Activated CD8-positive, alpha-beta T cell treated with anti-CD3 and anti-CD28 coated beads, Interleukin-2, amount 10 ng/mL, durations not matched to agents 7 days and 5 days (primary cell): ENCODE measurements around the gene SCAF1. TPM values are rescaled to one million over a fixed set of nuclear protein-coding genes. Genes with fewer than 3 reads are reported as not detected.
"Not testable (repeated sequence)": the region's sequence is repeated elsewhere in the genome, so short reads cannot be mapped to it uniquely, and the experiment has no call there.

Experiments
- ATAC-seq: fragments of 150-1000 bp; cut with Tn5 transposase; one replicate; pipeline ENCODE4 v1.10.0; 2021; ENCODE audit warnings: moderate library complexity
- CTCF ChIA-PET: fragments of 350-600 bp; sonication (Branson Sonifier 250); formaldehyde crosslinking; loops from one replicate; lab custom pipeline; 2021; ENCODE audit warnings: antibody characterized with exemption; lab: Charles Lee
- POLR2A ChIA-PET: fragments of 350-600 bp; sonication (Branson Sonifier 250); formaldehyde crosslinking; loops from one replicate; lab custom pipeline; 2021; ENCODE audit warnings: antibody characterized with exemption; lab: Charles Lee
- DNase-seq: peaks from one replicate; pipeline ENCODE4 v3.0.0-alpha.2; 2020
- H3K27ac Mint-ChIP-seq: one replicate; pipeline ENCODE4 v1.8.0; 2021; ENCODE audit warnings: mild to moderate bottlenecking, mixed read lengths
- H3K27me3 Mint-ChIP-seq: one replicate; pipeline ENCODE4 v1.8.0; 2021; ENCODE audit warnings: low read depth, mixed read lengths
- H3K36me3 Mint-ChIP-seq: one replicate; pipeline ENCODE4 v1.8.0; 2021; ENCODE audit warnings: low read depth, mixed read lengths
- H3K4me1 Mint-ChIP-seq: one replicate; pipeline ENCODE4 v1.8.0; 2021; ENCODE audit warnings: low read depth, mixed read lengths
- H3K4me3 Mint-ChIP-seq: one replicate; pipeline ENCODE4 v1.8.0; 2021; ENCODE audit warnings: mild to moderate bottlenecking, mixed read lengths
- H3K9me3 Mint-ChIP-seq: one replicate; pipeline ENCODE4 v1.8.0; 2022; ENCODE audit warnings: mixed read lengths; ENCODE audit not compliant: insufficient read depth
- total RNA-seq, 2 experiments: library from RNA; stranded (reverse); gene quantifications; one replicate each; pipeline ENCODE4 v1.2.3, GENCODE V29; 2021

SCAF1 gene
- total RNA-seq, 2 experiments from 2014 or later: 61.0 to 64.1 TPM

DNA sequence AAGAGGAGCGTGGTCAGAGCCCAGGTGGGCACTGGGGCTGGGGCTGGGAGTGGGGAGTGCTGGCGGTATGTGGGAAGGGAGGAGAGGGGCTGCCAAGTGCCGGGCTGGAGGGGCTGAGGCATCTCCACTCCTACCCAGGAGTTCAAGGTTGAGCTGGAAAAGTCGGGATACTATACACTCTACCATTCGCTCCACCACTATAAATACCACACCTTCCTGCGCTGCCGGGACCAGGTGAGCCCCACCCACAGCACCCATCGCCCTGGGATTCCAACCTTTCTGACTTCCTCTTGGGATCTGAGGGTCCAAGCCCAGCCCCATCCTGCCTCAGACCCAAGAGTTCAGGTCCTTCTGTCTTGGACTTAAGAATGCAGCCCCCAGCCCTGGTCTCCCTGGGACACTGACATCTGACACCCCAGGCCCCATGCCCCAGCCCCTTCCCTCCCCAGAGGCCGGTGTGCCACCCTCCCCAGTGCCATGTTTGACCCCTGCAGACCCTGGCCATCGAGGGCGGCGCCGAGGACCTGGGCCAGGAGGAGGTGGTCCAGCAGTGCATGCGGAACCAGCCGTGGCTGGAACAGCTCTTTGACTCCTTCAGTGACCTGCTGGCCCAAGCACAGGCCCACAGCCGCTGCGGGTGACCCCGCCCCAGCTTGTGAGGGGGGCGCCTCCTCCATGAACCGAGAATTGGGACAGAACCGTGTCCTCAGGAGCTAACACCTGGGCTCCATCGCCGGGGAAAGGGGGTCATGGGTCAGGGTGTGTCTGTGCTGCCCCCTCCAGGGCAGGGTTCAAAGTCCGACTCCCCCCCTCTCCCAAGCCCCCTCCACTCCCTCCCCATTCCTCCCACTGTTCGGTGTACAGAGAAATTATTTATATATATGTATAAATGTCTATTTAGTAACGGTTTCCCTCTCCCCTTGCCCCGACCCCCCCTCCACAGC lies 16.8 kb upstream of the SCAF1 start:
- ATAC-seq (no peak), DNase-seq (no peak)
- Mint-ChIP-seq H3K36me3 (peaks cover 38% of the 10 kb centered on the region), H3K9me3 (no peaks in the 10 kb centered on the region), H3K4me1 (no peaks in the 10 kb centered on the region), H3K27me3 (no peaks in the 10 kb centered on the region), H3K4me3 (no peak overlapping the region), H3K27ac (no peak overlapping the region)
- ChIA-PET POLR2A (interaction anchor here (0.6 to 0.9 kb wide), 2 partner anchors 9 to 15 kb away, joined by 3 read pairs; partner anchors contain the start of gene RRAS), CTCF (interaction anchor here (0.6 kb wide), 1 partner anchor 276 kb away, joined by 3 read pairs; no protein-coding TSS in a partner anchor)

DNA sequence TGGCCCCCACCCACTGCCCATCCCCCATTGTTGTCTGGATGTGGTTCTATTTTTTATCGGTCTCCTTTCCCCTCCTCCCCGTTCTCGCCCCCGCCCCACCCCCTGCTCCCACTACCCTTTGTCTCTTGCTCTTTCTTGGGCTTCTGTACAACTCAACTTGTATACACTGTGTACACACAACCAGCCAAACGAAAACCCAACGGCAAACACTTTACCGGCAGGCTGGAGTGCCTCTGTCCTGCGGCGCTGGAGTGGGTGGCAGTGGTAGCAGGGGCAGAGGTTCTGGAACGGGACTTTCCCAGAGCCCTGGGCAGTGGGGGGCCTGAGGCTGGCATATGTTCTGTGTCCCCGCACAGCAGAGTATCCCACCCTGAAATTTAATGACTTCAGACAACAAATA lies 15.8 kb upstream of the SCAF1 start:
- Mint-ChIP-seq H3K36me3 (peaks cover 37% of the 10 kb centered on the region), H3K27ac (no peak overlapping the region), H3K4me3 (no peak overlapping the region), H3K4me1 (no peaks in the 10 kb centered on the region), H3K27me3 (no peaks in the 10 kb centered on the region), H3K9me3 (no peaks in the 10 kb centered on the region)
- ATAC-seq (no peak), DNase-seq (no peak)
- POLR2A ChIA-PET: no interaction called here
- CTCF ChIA-PET: no interaction called here

DNA sequence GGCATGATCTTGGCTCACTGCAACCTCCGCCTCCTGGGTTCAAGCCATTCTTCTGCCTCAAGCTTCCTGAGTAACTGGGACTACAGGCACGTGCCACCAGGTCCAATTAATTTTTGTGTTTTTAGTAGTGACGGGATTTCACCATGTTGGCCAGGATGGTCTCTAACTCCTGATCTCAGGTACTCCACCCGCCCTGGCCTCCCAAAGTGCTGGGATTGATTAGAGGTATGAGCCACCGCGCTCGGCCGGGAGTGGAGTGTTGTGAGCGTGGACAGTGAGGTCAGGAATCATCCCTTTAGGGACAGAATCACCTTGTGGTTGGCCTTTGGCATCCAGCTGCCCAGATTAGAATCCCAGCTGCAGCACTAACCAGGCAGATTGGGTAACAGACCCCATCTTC lies 12.3 kb upstream of the SCAF1 start:
- no peaks in the 10 kb centered on the region for H3K9me3 Mint-ChIP-seq
- H3K4me1 Mint-ChIP-seq: no peaks in the 10 kb centered on the region
- DNase-seq (no peak), ATAC-seq (no peak)
- CTCF ChIA-PET: no interaction called here
- no peak overlapping the region for H3K27ac Mint-ChIP-seq
- H3K36me3 Mint-ChIP-seq: peaks cover 18% of the 10 kb centered on the region
- no peaks in the 10 kb centered on the region for H3K27me3 Mint-ChIP-seq
- POLR2A ChIA-PET: interaction anchor here (1.0 kb wide), 1 partner anchor 11 kb away, joined by 3 read pairs; the partner anchor contains the start of gene RRAS
- H3K4me3 Mint-ChIP-seq: no peak overlapping the region

DNA sequence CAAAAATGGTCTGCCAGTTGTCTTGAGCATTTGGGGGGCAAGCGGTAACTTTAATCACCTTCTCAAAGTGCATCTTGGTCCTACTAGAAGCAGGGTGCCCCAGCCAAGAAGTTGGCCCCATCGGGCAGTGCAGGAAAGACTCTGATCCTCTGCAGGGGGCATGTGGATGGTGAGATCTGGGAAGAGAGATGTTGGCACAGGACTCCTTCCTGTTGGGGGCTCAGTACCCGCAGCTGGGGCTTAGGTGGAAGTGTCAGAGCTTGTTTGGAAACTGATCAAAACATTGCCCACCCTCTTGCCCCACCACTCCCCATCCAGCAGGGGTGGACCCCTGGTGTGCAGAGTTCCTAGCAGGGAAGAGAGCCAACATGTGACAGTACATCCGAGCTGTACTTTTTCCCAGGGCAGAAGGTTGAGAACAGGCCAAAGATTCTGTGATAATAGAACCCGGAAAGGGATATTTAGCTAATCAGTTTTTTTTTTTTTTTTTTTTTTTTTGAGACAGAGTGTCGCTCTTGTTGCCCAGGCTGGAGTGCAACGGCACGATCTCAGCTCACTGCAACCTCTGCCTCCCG lies 10.9 kb upstream of the SCAF1 start:
- Mint-ChIP-seq H3K36me3 (peaks cover 17% of the 10 kb centered on the region), H3K4me1 (no peaks in the 10 kb centered on the region)
- ATAC-seq: no peak

DNA sequence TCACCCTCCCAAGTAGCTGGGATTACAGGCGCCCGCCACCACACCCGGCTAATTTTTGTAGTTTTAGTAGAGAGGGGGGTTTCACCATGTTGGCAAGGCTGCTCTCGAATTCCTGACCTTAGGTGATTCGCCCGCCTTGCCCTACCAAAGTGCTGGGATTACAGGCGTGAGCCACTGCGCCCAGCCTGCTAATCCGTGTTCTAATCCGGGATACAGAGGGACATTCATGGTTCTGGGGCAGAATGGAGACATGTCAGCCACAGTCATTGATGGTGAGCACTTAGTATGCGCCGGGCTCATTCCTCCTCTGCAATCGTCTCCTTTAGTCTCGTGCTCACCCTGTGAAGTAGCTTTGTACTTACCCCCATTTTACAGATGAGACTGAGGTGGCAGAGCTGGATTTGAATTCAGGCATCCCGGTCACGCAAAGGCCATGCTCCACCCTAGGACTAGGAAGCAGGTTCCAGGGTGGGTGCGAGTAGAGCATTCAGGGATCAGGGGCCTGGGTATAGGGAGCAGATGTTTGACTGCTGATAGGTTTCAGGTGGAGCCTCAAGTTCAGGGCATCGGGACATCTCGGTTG lies 10.3 kb upstream of the SCAF1 start:
- POLR2A ChIA-PET: no interaction called here
- H3K4me1 Mint-ChIP-seq: no peaks in the 10 kb centered on the region
- DNase-seq (no peak), ATAC-seq (no peak)
- H3K27me3 Mint-ChIP-seq: no peaks in the 10 kb centered on the region
- H3K36me3 Mint-ChIP-seq: peaks cover 15% of the 10 kb centered on the region
- CTCF ChIA-PET: interaction anchor here (1.6 kb wide), 1 partner anchor 47 kb away, joined by 4 read pairs; no protein-coding TSS in a partner anchor
- H3K27ac Mint-ChIP-seq: no peak overlapping the region
- H3K4me3 Mint-ChIP-seq: no peak overlapping the region
- H3K9me3 Mint-ChIP-seq: no peaks in the 10 kb centered on the region

More for the DNA sequence above, 10.9 kb upstream of the SCAF1 start:
- no peak for DNase-seq
- Mint-ChIP-seq H3K27ac (no peak overlapping the region), H3K4me3 (no peak overlapping the region), H3K27me3 (no peaks in the 10 kb centered on the region), H3K9me3 (no peaks in the 10 kb centered on the region)
- POLR2A ChIA-PET: no interaction called here
- CTCF ChIA-PET: interaction anchor here (1.6 kb wide), 1 partner anchor 48 kb away, joined by 4 read pairs; no protein-coding TSS in a partner anchor

DNA sequence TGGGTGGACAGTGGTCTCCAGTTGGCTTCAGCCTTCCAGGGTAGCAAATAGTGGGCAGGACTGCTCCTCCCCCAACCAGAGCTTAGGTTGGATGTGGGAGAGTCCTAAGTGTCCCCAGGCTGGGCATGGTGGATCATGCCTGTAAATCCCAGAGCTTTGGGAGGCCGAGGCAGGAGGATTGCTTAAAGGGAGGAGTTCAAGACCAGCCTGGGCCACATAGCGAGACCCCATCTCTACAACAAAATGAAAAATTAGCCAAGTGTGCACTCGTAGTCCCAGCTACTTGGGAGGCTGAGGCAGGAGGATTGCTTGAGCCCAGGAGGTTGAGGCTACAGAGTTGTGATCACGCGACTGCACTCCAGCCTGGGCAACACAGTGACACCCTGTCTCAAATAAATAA lies 9.4 kb upstream of the SCAF1 start:
- CTCF ChIA-PET: no interaction called here
- POLR2A ChIA-PET: interaction anchor here (0.5 to 0.7 kb wide), 2 partner anchors 15 to 130 kb away, joined by 3 read pairs; no protein-coding TSS in a partner anchor
- Mint-ChIP-seq H3K4me3 (no peak overlapping the region), H3K4me1 (peaks cover 1% of the 10 kb centered on the region), H3K27ac (no peak overlapping the region), H3K9me3 (no peaks in the 10 kb centered on the region), H3K27me3 (no peaks in the 10 kb centered on the region), H3K36me3 (peaks cover 11% of the 10 kb centered on the region)
- no peak for DNase-seq
- no peak for ATAC-seq

DNA sequence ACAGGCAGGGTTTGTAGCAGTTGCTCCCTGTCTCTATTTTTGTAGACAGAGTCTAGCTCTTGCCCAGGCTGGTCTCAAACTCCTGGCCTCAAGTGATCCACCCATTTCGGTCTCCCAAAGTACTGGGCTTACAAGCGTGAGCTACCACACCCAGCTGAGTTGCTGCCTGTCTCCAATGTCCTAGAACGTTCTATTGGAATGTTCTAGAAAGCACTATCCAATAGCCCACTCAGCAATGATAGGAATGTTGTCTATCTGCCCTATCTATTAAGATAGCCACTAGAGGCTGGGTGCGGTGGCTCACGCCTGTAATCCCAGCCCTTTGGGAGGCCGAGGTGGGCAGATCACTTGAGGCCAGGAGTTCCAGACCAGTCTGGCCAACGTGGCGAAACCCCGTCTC lies 8.7 kb upstream of the SCAF1 start:
- H3K9me3 Mint-ChIP-seq, DNase-seq, ATAC-seq, CTCF ChIA-PET, H3K4me1 Mint-ChIP-seq, H3K27me3 Mint-ChIP-seq, H3K4me3 Mint-ChIP-seq, H3K27ac Mint-ChIP-seq, H3K36me3 Mint-ChIP-seq: not testable (repeated sequence)
- POLR2A ChIA-PET: interaction anchor here (0.5 kb wide), 1 partner anchor 14 kb away, joined by 3 read pairs; no protein-coding TSS in a partner anchor

DNA sequence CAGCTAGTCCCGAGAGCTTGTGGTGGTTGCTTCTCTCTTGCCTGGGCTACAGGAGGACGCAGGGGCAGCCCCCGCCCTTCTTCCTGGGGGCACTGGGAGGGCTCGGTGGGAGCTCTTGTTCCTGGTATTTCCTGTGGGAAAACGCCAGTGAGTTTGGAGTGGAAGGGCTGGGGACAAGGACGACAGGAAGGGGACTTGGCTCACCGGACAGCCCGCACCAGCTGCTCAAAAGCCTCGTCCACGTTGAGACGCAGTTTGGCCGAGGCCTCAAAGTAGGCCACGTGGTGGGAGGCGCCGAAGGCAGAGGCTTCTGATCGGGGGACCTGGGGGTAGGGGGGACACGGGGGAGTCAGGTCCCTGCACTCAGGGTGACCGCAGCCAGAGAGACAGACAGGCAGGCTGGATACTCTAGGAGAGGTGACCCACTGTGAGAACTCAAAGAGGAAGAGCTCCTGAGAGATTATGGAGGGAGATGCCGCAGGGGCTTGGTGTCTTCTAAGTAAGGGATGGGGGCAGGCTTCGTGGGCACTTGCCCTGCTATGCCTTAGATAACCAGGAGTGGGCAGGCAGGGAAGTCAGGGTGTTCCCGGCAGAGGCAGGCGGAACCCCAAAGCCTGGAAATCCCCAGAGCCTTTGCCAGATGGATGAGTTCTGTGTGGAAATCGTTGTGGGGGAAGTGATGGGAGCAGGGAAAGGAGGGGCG lies 6.3 kb upstream of the SCAF1 start:
- no peak for ATAC-seq
- CTCF ChIA-PET: no interaction called here
- H3K4me3 Mint-ChIP-seq: no peak overlapping the region
- peaks cover 4% of the 10 kb centered on the region for H3K27me3 Mint-ChIP-seq
- POLR2A ChIA-PET: interaction anchor here (0.6 kb wide), 1 partner anchor 44 kb away, joined by 3 read pairs; no protein-coding TSS in a partner anchor
- no peak for DNase-seq
- H3K9me3 Mint-ChIP-seq: no peaks in the 10 kb centered on the region
- H3K4me1 Mint-ChIP-seq: peaks cover 24% of the 10 kb centered on the region
- H3K27ac Mint-ChIP-seq: no peak overlapping the region
- H3K36me3 Mint-ChIP-seq: peaks cover 2% of the 10 kb centered on the region

DNA sequence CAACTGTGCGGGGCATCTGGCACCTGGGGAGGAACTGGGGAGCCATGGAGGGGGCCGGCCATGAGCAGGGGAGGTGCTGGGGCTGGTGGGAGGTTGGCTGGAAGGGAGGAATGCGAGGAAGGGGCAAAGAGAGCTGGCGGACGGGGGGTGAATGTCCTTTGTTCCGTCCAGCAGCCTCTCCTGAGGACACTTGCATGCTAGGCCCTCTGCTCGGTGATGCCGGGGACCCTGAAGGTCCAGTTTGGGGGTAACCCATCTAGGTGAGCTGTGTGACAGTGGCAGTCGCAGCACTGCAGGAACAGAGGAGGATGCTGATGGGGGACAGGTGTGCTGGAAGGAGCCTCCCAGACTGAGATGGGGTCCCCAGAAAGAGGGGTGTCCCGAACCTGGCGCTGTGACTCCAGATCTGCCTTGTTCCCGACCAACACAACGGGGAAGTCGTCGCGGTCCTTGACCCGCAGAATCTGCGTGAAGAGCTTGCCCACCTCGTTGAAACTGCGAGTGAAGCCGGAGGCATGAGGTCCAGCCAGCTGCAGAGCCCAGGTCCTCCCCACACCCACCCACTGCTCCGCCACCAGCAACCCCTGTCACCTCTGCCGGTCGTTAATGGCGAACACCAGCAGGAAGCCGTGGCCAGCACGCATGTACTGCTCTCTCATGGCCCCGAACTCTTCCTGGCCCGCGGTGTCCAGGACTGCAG lies 5.6 kb upstream of the SCAF1 start:
- ChIA-PET CTCF (no interaction called here), POLR2A (interaction anchor here (0.6 kb wide), 1 partner anchor 45 kb away, joined by 3 read pairs; no protein-coding TSS in a partner anchor)
- peaks cover 2% of the 10 kb centered on the region for H3K36me3 Mint-ChIP-seq
- peaks cover 4% of the 10 kb centered on the region for H3K27me3 Mint-ChIP-seq
- H3K4me3 Mint-ChIP-seq: no peak overlapping the region
- H3K4me1 Mint-ChIP-seq: peaks cover 29% of the 10 kb centered on the region
- no peak for ATAC-seq
- DNase-seq: no peak
- no peaks in the 10 kb centered on the region for H3K9me3 Mint-ChIP-seq
- no peak overlapping the region for H3K27ac Mint-ChIP-seq

DNA sequence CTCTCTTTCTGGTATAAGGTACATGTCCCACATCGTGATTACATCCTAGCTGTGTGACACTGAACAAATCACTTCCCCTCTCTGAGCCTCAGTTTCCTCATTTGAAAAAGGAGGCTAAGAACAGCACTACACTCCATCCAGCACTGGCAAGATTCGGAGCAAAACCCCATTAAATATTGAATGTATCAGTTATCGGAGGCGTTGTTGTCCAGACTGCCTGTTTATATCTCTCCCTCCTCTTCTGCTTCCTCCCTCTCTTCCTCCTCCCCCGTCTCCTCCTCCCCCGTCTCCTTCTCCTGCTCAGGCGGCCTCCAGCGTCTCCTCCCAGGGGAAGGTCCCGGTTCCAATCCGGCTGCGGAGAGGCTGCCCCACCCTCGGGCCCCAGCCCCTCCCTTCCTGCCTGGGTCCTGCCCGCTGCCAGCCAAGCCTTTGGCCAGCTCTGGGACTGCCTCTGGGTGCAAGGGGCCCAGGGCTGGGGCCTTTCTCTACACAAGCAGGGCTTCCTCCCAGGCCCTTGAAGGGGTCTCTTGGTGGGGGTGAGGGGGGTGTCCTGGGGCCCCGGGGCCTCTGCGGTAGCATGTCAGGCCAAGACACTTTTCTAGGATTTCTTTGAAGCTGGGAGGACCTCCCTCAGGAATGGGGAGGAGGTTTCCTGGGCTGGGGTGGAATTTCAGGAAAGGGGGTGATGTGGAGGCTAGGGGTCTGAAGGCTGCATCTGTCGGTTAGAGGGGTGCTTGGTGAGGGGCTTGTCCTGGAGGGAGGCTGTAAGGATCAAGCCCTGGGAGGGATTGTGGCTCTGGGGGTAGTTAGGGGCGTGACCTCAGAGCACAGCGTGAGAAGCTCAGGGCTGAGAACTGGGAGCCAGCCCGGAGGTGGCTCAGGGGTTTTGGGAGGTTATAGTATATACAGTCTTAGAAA lies 3.9 kb upstream of the SCAF1 start:
- ChIA-PET CTCF (no interaction called here), POLR2A (interaction anchor here (0.5 to 1.2 kb wide), 3 partner anchors 27 to 1041 kb away, joined by 3 read pairs; partner anchors contain the start of genes BCL2L12, IRF3, NOSIP and PRRG2)
- Mint-ChIP-seq H3K27ac (peak overlapping the region; percentile 6), H3K9me3 (no peaks in the 10 kb centered on the region), H3K4me3 (peak overlapping the region; percentile 38), H3K27me3 (peaks cover 4% of the 10 kb centered on the region), H3K4me1 (peaks cover 39% of the 10 kb centered on the region), H3K36me3 (peaks cover 2% of the 10 kb centered on the region)
- ATAC-seq (no peak), DNase-seq (no peak)
